ENCODE data around the gene WDR53. TPM values are rescaled to one million over a fixed set of nuclear protein-coding genes. Genes with fewer than 3 reads are reported as not detected.
"Not testable (repeated sequence)": the region's sequence is repeated elsewhere in the genome, so short reads cannot be mapped to it uniquely, and the experiment has no call there.

WDR53 gene
- total and polyA plus RNA-seq, 3 experiments from 2014 or later = 21.5 to 28.8 (median 26.7) TPM

DNA sequence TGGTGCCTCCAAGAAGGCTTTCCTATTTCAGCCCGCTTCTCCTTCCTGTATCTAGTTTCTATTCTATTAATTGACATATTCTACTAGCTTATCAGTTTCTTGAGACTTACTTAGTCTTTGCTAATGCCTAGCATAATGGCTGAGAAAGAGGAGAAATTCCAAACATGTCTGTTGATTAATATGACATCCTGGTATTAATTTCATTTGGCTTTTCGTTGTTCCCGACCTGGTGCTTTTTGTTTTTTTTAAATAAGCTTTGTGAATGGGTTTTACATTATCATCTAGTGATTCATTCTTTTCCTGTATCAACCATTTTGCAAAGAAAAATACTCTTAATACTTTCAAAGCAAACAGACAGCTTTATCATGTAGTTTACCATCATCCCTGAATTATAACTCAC is 13.1 kb downstream of the WDR53 start:
- ChIA-PET POLR2A (interaction anchor here (1.2 kb wide), 1 partner anchor 13 kb away, joined by 3 read pairs; the partner anchor contains the start of genes FBXO45 and WDR53), CTCF (interaction anchor here (1.1 kb wide), 1 partner anchor 54 kb away, joined by 3 read pairs; no protein-coding TSS in a partner anchor)
- H3K4me3 ChIP-seq (ENCODE audit: low read length) = no peak overlapping the region
- peak overlapping the region in 2 of 8 donors; percentile 12 to 43 for H3K27ac Mint-ChIP-seq
- DNase-seq = no peak
- H3K4me1 Mint-ChIP-seq = peaks cover 3 to 7% (median 3%) of the 10 kb centered on the region in 3 donors
- no peaks in the 10 kb centered on the region for H3K27me3 ChIP-seq (ENCODE audit: insufficient read depth, low read length, poor library complexity, severe bottlenecking)
- peaks cover 3% of the 10 kb centered on the region for H3K4me1 ChIP-seq (ENCODE audit: insufficient read depth, low read length)
- no peaks in the 10 kb centered on the region for H3K27me3 Mint-ChIP-seq
- H3K27ac ChIP-seq (ENCODE audit: low read depth, low read length) = no peak overlapping the region
- no peaks in the 10 kb centered on the region for H3K36me3 ChIP-seq (ENCODE audit: insufficient read depth, low read length)
- H3K36me3 Mint-ChIP-seq = peaks cover 0 to 40% (median 5%) of the 10 kb centered on the region in 3 donors
- peaks cover 0 to 1% (median 0%) of the 10 kb centered on the region in 5 donors for H3K9me3 Mint-ChIP-seq
- H3K9me3 ChIP-seq (ENCODE audit: low read length) = no peaks in the 10 kb centered on the region
- no peak overlapping the region for H3K4me3 Mint-ChIP-seq

DNA sequence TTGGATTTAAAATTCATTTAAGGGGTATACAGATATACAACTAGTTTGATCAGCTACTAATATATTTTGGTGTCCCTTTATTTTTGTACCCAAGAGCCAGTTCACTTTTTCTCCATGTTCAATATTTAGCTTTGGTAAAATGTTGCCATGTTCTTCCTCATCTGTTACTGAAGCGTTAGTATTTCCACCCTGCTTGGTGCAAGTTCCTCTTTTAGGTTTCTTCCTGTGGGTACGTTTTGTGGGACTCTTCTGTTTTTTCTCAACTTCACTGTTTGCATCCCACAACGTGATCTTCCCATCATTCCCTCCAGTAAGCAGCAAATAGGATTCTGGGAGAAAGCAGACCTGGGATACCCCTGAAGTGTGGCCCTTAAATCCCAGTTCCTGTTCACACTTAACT is 14.1 kb downstream of the WDR53 start:
- Mint-ChIP-seq H3K4me3 (no peak overlapping the region), H3K9me3 (peaks cover 0 to 9% (median 0%) of the 10 kb centered on the region in 5 donors), H3K27ac (peak overlapping the region in 2 of 8 donors; percentile 11 to 71), H3K27me3 (no peaks in the 10 kb centered on the region), H3K36me3 (peaks cover 0 to 32% (median 5%) of the 10 kb centered on the region in 3 donors), H3K4me1 (peaks cover 1 to 4% (median 3%) of the 10 kb centered on the region in 3 donors)
- H3K27me3 ChIP-seq (ENCODE audit: insufficient read depth, low read length, poor library complexity, severe bottlenecking) = no peaks in the 10 kb centered on the region
- H3K4me3 ChIP-seq (ENCODE audit: low read length) = no peak overlapping the region
- ChIA-PET POLR2A (interaction anchor here (0.6 kb wide), 1 partner anchor 80 kb away, joined by 3 read pairs; no protein-coding TSS in a partner anchor), CTCF (interaction anchor here (1.1 to 1.2 kb wide), 2 partner anchors 15 to 25 kb away, joined by 3 to 5 read pairs; no protein-coding TSS in a partner anchor)
- H3K36me3 ChIP-seq (ENCODE audit: insufficient read depth, low read length) = no peaks in the 10 kb centered on the region
- H3K9me3 ChIP-seq (ENCODE audit: low read length) = no peaks in the 10 kb centered on the region
- no peak for DNase-seq
- H3K4me1 ChIP-seq (ENCODE audit: insufficient read depth, low read length) = no peaks in the 10 kb centered on the region
- H3K27ac ChIP-seq (ENCODE audit: low read depth, low read length) = no peak overlapping the region

DNA sequence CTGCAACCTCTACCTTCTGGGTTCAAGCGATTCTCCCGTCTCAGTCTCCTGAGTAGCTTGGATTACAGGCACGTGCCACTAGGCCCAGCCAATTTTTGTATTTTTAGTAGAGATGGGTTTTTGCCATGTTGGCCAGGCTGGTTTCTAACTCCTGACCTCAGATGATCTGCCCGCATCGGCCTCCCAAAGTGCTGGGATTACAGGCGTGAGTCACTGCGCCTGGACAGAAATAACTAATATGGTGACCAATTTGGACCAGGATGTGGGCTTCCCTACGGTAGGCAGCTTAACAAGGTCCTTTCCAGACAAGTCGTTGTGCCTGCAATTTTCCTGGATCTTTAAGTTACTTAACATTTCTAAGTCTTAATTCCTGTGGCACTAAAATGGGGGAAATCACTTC is 14.8 kb downstream of the WDR53 start:
- peak overlapping the region in 1 of 8 donors; percentile 51 for H3K27ac Mint-ChIP-seq
- Histone ChIP-seq H3K27ac (ENCODE audit: low read depth, low read length) (no peak overlapping the region), H3K4me1 (ENCODE audit: insufficient read depth, low read length) (no peaks in the 10 kb centered on the region), H3K27me3 (ENCODE audit: insufficient read depth, low read length, poor library complexity, severe bottlenecking) (no peaks in the 10 kb centered on the region), H3K9me3 (ENCODE audit: low read length) (no peaks in the 10 kb centered on the region), H3K36me3 (ENCODE audit: insufficient read depth, low read length) (no peaks in the 10 kb centered on the region), H3K4me3 (ENCODE audit: low read length) (no peak overlapping the region)
- ChIA-PET POLR2A (interaction anchor here (0.6 kb wide), 1 partner anchor 80 kb away, joined by 3 read pairs; no protein-coding TSS in a partner anchor), CTCF (interaction anchor here (1.1 to 1.3 kb wide), 3 partner anchors 14 to 25 kb away, joined by 3 to 5 read pairs (median 4); no protein-coding TSS in a partner anchor)
- no peak for DNase-seq
- H3K4me1 Mint-ChIP-seq = peaks cover under 1 to 4% (median 2%) of the 10 kb centered on the region in 3 donors
- peaks cover 0 to 25% (median 5%) of the 10 kb centered on the region in 3 donors for H3K36me3 Mint-ChIP-seq
- no peaks in the 10 kb centered on the region for H3K27me3 Mint-ChIP-seq
- H3K9me3 Mint-ChIP-seq = peaks cover 0 to 11% (median 0%) of the 10 kb centered on the region in 5 donors
- H3K4me3 Mint-ChIP-seq = no peak overlapping the region

DNA sequence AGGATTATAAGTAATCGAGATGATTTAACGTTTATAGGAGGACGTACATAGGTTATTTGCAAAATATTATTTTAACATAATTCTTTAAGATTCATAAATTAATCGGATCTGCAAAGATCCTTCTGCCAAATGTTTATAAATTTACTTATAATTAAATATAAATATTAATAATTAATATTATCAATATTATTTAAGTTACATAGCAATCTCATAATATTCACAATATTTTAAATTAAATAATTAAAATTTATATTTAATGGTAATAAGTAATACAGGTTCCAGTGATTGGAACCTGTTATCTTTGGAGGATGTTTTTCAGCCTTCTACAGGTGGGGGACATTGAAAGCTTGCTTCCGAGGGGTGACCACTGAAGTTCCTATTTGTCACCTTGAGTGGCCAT is 16.1 kb downstream of the WDR53 start:
- H3K4me3 Mint-ChIP-seq = no peak overlapping the region
- H3K27ac ChIP-seq (ENCODE audit: low read depth, low read length) = no peak overlapping the region
- no peak for DNase-seq
- no peaks in the 10 kb centered on the region for H3K27me3 Mint-ChIP-seq
- POLR2A ChIA-PET = no interaction called here
- no peak overlapping the region for H3K4me3 ChIP-seq (ENCODE audit: low read length)
- no peaks in the 10 kb centered on the region for H3K36me3 ChIP-seq (ENCODE audit: insufficient read depth, low read length)
- H3K27ac Mint-ChIP-seq = no peak overlapping the region
- no peaks in the 10 kb centered on the region for H3K4me1 ChIP-seq (ENCODE audit: insufficient read depth, low read length)
- H3K9me3 Mint-ChIP-seq = peaks cover 0 to 15% (median 2%) of the 10 kb centered on the region in 5 donors
- no peaks in the 10 kb centered on the region for H3K27me3 ChIP-seq (ENCODE audit: insufficient read depth, low read length, poor library complexity, severe bottlenecking)
- peaks cover 0 to 4% (median 0%) of the 10 kb centered on the region in 3 donors for H3K4me1 Mint-ChIP-seq
- H3K9me3 ChIP-seq (ENCODE audit: low read length) = no peaks in the 10 kb centered on the region
- CTCF ChIA-PET = interaction anchor here (1.3 to 1.4 kb wide), 2 partner anchors 12 to 15 kb away, joined by 4 read pairs; no protein-coding TSS in a partner anchor
- peaks cover 8 to 24% (median 8%) of the 10 kb centered on the region in 3 donors for H3K36me3 Mint-ChIP-seq

DNA sequence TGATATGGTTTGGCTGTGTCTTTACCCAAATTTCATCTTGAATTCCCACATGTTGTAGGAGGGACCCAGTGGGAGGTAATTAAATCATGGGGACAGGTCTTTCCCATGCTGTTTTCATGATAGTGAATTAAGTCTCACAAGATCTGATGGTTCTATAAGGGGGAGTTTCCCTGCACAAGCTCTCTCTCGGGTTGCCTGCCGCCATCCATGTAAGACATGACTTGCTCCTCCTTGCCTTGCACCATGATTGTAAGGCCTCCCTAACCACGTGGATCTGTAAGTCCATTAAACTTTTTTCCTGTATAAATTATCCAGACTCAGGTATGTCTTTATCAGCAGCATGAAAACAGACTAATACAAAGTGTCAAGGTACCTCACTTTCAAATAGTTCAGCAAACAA is 18.2 kb downstream of the WDR53 start:
- peaks cover 0 to 15% (median 2%) of the 10 kb centered on the region in 5 donors for H3K9me3 Mint-ChIP-seq
- not testable (repeated sequence) for H3K4me3 ChIP-seq (ENCODE audit: low read length)

DNA sequence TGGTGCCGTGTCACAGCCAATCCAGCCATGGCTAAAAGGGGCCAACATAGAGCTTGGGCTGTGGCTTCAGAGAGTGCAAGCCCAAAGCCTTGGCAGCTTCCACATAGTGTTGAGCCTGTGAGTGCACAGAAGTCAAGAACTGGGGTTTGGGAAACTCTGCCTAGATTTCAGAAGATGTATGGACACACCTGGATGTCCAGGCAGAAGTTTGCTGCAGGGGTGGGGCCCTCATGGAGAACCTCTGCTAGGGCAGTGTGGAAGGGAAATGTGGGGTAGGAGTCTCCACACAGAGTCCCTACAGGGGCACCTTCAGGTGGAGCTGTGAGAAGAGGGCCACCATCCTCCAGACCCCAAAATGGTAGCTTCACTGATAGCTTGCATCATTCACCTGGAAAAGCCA is 19.0 kb downstream of the WDR53 start:
- CTCF ChIA-PET = not testable (repeated sequence)

More for the DNA sequence above, 18.2 kb downstream of the WDR53 start:
- H3K4me1 Mint-ChIP-seq; H3K4me1 ChIP-seq (ENCODE audit: insufficient read depth, low read length); H3K4me3 Mint-ChIP-seq; H3K27me3 ChIP-seq (ENCODE audit: insufficient read depth, low read length, poor library complexity, severe bottlenecking); H3K27me3 Mint-ChIP-seq; H3K36me3 ChIP-seq (ENCODE audit: insufficient read depth, low read length); H3K27ac ChIP-seq (ENCODE audit: low read depth, low read length); H3K9me3 ChIP-seq (ENCODE audit: low read length); POLR2A ChIA-PET; DNase-seq; CTCF ChIA-PET: not testable (repeated sequence)
- Mint-ChIP-seq H3K27ac (peak overlapping the region in 1 of 8 donors; percentile 36), H3K36me3 (peaks cover 8 to 12% (median 10%) of the 10 kb centered on the region in 3 donors)

DNA sequence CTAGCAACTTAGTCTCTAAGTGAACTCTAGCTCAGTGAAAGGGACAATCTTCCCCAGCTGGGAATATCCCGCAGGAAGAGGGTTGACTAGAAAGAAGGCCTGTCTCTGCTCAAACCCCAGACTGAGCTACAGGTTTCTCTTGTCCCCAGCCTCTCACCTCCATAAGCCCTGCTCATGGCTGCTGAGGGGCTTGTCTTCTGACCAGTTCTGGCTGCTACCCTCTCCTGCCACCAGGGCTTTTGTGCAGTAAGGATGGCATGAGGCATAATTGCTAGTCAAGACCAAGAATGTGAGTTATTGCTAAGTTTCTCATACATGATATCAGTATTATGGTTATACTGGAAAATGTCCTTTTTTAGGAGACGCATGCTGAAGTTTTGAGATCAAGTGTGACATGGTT is 21.3 kb downstream of the WDR53 start:
- CTCF ChIA-PET = no interaction called here
- no peaks in the 10 kb centered on the region for H3K9me3 ChIP-seq (ENCODE audit: low read length)
- Mint-ChIP-seq H3K27me3 (peaks cover 2 to 14% of the 10 kb centered on the region in 2 donors), H3K4me1 (no peaks in the 10 kb centered on the region), H3K27ac (no peak overlapping the region), H3K9me3 (peaks cover 0 to 15% (median 2%) of the 10 kb centered on the region in 5 donors), H3K4me3 (no peak overlapping the region), H3K36me3 (peaks cover 0 to 10% (median 3%) of the 10 kb centered on the region in 3 donors)
- no peak overlapping the region for H3K27ac ChIP-seq (ENCODE audit: low read depth, low read length)
- POLR2A ChIA-PET = no interaction called here
- no peaks in the 10 kb centered on the region for H3K4me1 ChIP-seq (ENCODE audit: insufficient read depth, low read length)
- no peak for DNase-seq
- H3K36me3 ChIP-seq (ENCODE audit: insufficient read depth, low read length) = no peaks in the 10 kb centered on the region
- H3K4me3 ChIP-seq (ENCODE audit: low read length) = no peak overlapping the region
- no peaks in the 10 kb centered on the region for H3K27me3 ChIP-seq (ENCODE audit: insufficient read depth, low read length, poor library complexity, severe bottlenecking)

More for the DNA sequence above, 19.0 kb downstream of the WDR53 start:
- DNase-seq; H3K4me1 Mint-ChIP-seq; POLR2A ChIA-PET; H3K27me3 ChIP-seq (ENCODE audit: insufficient read depth, low read length, poor library complexity, severe bottlenecking); H3K4me1 ChIP-seq (ENCODE audit: insufficient read depth, low read length); H3K36me3 ChIP-seq (ENCODE audit: insufficient read depth, low read length); H3K27ac ChIP-seq (ENCODE audit: low read depth, low read length); H3K27ac Mint-ChIP-seq; H3K36me3 Mint-ChIP-seq; H3K4me3 Mint-ChIP-seq; H3K4me3 ChIP-seq (ENCODE audit: low read length); H3K9me3 ChIP-seq (ENCODE audit: low read length): not testable (repeated sequence)
- Mint-ChIP-seq H3K27me3 (peaks cover 2 to 10% of the 10 kb centered on the region in 2 donors), H3K9me3 (peaks cover 0 to 15% (median 2%) of the 10 kb centered on the region in 5 donors)

DNA sequence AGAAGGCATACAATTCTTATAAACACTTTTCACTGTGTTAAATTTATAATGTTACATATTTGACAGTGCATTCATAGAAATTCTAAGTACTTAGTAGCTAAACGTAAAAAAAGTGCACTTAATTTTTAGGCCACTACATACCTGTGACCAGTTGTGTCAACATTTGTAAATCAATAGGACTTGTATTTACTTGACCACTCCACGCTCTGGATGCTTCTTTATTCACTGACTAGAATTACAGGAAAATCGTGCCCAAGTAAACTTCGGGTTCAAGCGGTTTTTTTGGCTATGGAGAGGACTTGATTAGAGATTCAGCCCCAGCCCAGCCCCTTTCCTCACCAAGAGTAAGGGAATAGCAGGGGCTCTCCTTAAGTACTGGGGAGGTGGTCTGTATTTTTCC is 21.8 kb downstream of the WDR53 start:
- Histone ChIP-seq H3K4me3 (ENCODE audit: low read length) (no peak overlapping the region), H3K36me3 (ENCODE audit: insufficient read depth, low read length) (no peaks in the 10 kb centered on the region), H3K4me1 (ENCODE audit: insufficient read depth, low read length) (no peaks in the 10 kb centered on the region), H3K27ac (ENCODE audit: low read depth, low read length) (no peak overlapping the region), H3K27me3 (ENCODE audit: insufficient read depth, low read length, poor library complexity, severe bottlenecking) (no peaks in the 10 kb centered on the region), H3K9me3 (ENCODE audit: low read length) (no peaks in the 10 kb centered on the region)
- CTCF ChIA-PET = no interaction called here
- Mint-ChIP-seq H3K9me3 (peaks cover 0 to 15% (median 2%) of the 10 kb centered on the region in 5 donors), H3K4me3 (no peak overlapping the region), H3K27me3 (peaks cover 2 to 14% of the 10 kb centered on the region in 2 donors), H3K4me1 (no peaks in the 10 kb centered on the region), H3K36me3 (peaks cover 0 to 10% (median 3%) of the 10 kb centered on the region in 3 donors), H3K27ac (no peak overlapping the region)
- POLR2A ChIA-PET = no interaction called here
- no peak for DNase-seq

All from CD8-positive, alpha-beta memory T cell (primary cell).